AG04450 (cell line): ENCODE measurements around the gene RAPH1. TPM values are rescaled to one million over a fixed set of nuclear protein-coding genes. Genes with fewer than 3 reads are reported as not detected.

ENCODE experiments used
- CTCF ChIA-PET: fragments of 300-600, 350-600 bp; formaldehyde crosslinking; extraction: SDS; loops from one replicate; lab custom pipeline; 2022; ENCODE audit warnings: antibody characterized with exemption, inconsistent platforms; lab: Charles Lee
- POLR2A ChIA-PET: fragments of 350-600 bp; formaldehyde crosslinking; extraction: SDS; loops from one replicate; lab custom pipeline; 2021; ENCODE audit warnings: antibody characterized with exemption, inconsistent platforms; lab: Yijun Ruan, JAX
- DNase-seq: peaks from one replicate; pipeline ENCODE4 v3.0.0-alpha.2; 2011; ENCODE audit warnings: low read depth, low spot score
- H3K27ac ChIP-seq: one replicate; pipeline ENCODE4 v1.5.1; 2012; ENCODE audit warnings: low read depth, low read length, control low read depth
- H3K27me3 ChIP-seq: one replicate; pipeline ENCODE4 v1.6.0; 2012; ENCODE audit warnings: low read length; ENCODE audit not compliant: control insufficient read depth, insufficient read depth
- H3K4me3 ChIP-seq: 2 replicates; pipeline ENCODE4 v1.5.1; 2011; ENCODE audit warnings: mild to moderate bottlenecking, low read depth, low read length, control low read depth
- H3K9me3 ChIP-seq: 2 replicates; pipeline ENCODE4 v1.5.1; 2012; ENCODE audit warnings: low read length; ENCODE audit not compliant: control insufficient read depth, insufficient read depth
- polyA plus RNA-seq: library from polyadenylated mRNA; depleted of rRNA; stranded (reverse); fragments of >200 nt; gene quantifications from 2 replicates; pipeline ENCODE4 v1.2.3, GENCODE V29; 2011
- TF ChIP-seq, protein P1 (sequence below): IDR thresholded peaks from 2 replicates; pipeline ENCODE4 v1.5.1; 2011; ENCODE audit warnings: low read depth, low read length, control low read depth, inconsistent platforms

The RAPH1 gene
- polyA plus RNA-seq, 1 experiment = 6.0 TPM

DNA sequence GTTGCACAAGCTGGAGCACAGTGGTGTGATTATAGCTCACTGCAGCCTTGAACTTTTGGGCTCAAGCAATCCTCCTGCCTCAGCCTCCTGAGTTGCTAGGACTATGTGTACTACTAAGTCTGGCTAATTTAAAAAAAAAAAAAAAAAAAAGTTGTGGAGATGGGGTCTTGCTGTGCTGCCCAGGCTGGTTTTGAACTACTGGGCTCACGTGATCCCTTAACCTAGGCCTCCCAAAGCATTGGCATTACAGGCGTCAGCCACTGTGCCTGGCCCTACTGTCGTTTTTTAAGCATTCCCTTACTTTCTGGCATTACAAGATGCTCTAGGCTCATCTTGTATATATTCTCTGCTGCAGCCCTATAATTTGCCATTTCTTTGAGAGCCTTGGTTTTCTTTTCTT is 88.3 kb downstream of the RAPH1 start:
- Histone ChIP-seq H3K9me3 (no peaks in the 10 kb centered on the region), H3K27ac (no peak overlapping the region), H3K27me3 (no peaks in the 10 kb centered on the region), H3K4me3 (no peak overlapping the region)
- DNase-seq = no peak
- TF ChIP-seq, protein P1, sequence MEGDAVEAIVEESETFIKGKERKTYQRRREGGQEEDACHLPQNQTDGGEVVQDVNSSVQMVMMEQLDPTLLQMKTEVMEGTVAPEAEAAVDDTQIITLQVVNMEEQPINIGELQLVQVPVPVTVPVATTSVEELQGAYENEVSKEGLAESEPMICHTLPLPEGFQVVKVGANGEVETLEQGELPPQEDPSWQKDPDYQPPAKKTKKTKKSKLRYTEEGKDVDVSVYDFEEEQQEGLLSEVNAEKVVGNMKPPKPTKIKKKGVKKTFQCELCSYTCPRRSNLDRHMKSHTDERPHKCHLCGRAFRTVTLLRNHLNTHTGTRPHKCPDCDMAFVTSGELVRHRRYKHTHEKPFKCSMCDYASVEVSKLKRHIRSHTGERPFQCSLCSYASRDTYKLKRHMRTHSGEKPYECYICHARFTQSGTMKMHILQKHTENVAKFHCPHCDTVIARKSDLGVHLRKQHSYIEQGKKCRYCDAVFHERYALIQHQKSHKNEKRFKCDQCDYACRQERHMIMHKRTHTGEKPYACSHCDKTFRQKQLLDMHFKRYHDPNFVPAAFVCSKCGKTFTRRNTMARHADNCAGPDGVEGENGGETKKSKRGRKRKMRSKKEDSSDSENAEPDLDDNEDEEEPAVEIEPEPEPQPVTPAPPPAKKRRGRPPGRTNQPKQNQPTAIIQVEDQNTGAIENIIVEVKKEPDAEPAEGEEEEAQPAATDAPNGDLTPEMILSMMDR = no peak
- POLR2A ChIA-PET = interaction anchor here (0.7 kb wide), 1 partner anchor 196 kb away, joined by 3 read pairs; no protein-coding TSS in a partner anchor
- CTCF ChIA-PET = interaction anchor here (0.7 to 1.8 kb wide), 2 partner anchors 30 to 368 kb away, joined by 3 to 5 read pairs; no protein-coding TSS in a partner anchor

DNA sequence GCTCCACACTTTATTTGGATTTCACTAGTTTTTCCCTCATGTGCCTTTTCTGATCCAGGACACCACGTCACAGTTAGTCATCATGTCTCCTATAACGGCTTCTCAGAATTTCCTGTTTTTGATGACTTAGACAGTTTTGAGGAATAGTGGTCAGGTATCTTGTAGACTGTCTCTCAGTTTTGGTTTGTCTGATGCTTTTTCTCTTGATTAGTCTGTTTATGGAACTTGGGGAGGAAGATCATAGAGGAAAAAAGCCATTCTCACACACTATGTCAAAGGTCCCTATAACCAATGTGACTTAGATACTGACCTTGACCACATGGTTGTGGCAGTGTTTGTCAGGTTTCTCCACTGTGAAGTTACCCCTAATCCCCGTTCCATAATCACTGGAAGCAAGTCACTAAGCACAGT is 89.0 kb downstream of the RAPH1 start:
- no peak for DNase-seq
- no peak overlapping the region for H3K27ac ChIP-seq

DNA sequence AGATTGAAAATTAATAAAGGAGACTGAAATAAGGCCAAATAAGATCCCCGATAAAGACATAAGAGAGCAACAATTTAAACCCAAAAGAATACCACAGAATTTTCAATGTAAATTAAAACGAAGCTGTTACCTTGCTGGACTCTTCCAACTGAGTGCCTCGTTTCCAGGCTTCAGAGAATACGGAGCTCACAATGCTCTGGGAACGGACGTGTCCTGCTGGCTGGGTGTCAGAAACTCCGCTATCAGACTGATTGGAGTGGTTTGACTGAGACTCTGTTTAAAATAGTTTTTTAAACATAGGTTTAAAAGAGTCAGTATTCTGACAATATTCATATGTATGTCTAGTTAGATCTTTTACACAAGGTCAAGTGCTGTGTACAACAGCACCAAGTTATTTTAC is 90.4 kb downstream of the RAPH1 start:
- ChIA-PET POLR2A (no interaction called here), CTCF (interaction anchor here (1.2 kb wide), 1 partner anchor 10 kb away, joined by 3 read pairs; no protein-coding TSS in a partner anchor)
- TF ChIP-seq, protein P1 = no peak
- no peak for DNase-seq
- H3K9me3 ChIP-seq = no peaks in the 10 kb centered on the region
- H3K27me3 ChIP-seq = no peaks in the 10 kb centered on the region
- H3K4me3 ChIP-seq = no peak overlapping the region
- H3K27ac ChIP-seq = no peak overlapping the region

More for the DNA sequence above, 89.0 kb downstream of the RAPH1 start:
- TF ChIP-seq, protein P1 = no peak
- H3K9me3 ChIP-seq = no peaks in the 10 kb centered on the region
- CTCF ChIA-PET = interaction anchor here (0.6 to 0.7 kb wide), 2 partner anchors 31 to 274 kb away, joined by 3 read pairs; no protein-coding TSS in a partner anchor
- no peak overlapping the region for H3K4me3 ChIP-seq
- H3K27me3 ChIP-seq = no peaks in the 10 kb centered on the region
- POLR2A ChIA-PET = interaction anchor here (0.7 kb wide), 1 partner anchor 195 kb away, joined by 3 read pairs; no protein-coding TSS in a partner anchor

DNA sequence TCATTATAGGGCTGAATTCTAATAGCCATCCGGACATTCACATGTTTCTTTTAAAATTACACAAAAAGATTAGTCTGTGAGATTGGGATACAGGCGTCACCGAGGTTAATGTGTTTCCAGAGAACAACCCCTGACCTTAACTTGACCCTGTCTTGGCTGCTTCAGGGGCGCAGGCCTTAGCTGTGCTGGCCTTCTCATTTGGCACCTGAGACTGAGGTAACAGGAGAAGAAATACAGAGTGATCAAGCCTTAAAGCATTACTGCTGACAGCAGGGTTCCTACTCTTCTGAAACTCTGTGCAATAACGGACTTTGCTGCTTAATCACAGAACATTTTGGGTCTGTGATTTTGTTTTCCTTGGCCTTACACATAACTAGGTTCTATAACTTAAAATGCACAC is 92.6 kb downstream of the RAPH1 start:
- POLR2A ChIA-PET = no interaction called here
- TF ChIP-seq, protein P1 = no peak
- no peak overlapping the region for H3K27ac ChIP-seq

DNA sequence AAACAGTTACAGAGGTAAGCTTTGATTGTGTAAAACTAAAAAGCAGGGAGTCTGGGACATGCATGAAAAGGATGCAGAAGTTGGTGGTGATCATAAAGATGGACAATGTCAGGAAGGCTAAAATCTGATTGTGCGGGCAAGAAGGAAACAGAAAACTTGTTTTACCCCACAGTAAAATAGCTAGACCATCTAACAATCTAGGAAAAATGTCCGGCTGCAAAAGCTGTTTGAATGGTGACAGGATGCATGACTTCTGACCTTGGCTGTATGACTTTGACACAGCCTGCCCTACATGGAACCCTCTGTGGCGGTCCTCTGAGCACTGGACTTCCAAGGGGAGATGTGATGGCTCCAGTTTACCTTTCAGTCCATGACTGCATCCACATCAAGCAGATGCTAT is 93.6 kb downstream of the RAPH1 start:
- no peak overlapping the region for H3K4me3 ChIP-seq
- DNase-seq = no peak
- TF ChIP-seq, protein P1 = no peak
- H3K9me3 ChIP-seq = no peaks in the 10 kb centered on the region
- ChIA-PET CTCF (no interaction called here), POLR2A (interaction anchor here (0.6 kb wide), 1 partner anchor 17 kb away, joined by 5 read pairs; no protein-coding TSS in a partner anchor)
- no peak overlapping the region for H3K27ac ChIP-seq
- no peaks in the 10 kb centered on the region for H3K27me3 ChIP-seq

More for the DNA sequence above, 92.6 kb downstream of the RAPH1 start:
- no peak for DNase-seq
- H3K27me3 ChIP-seq = no peaks in the 10 kb centered on the region
- H3K4me3 ChIP-seq = no peak overlapping the region
- H3K9me3 ChIP-seq = no peaks in the 10 kb centered on the region
- CTCF ChIA-PET = no interaction called here
